Sciatic nerve (tissue), 2 donors: ENCODE measurements around the gene ANKRD22. TPM values are rescaled to one million over a fixed set of nuclear protein-coding genes. Genes with fewer than 3 reads are reported as not detected.
A peak's percentile ranks its signal among the peaks of the same experiment; 100 is the strongest.

ENCODE experiments used
- ATAC-seq: fragments of 200-7000 bp; cut with Tn5 transposase; one replicate; pipeline ENCODE4 v1.9.1; 2020; ENCODE audit warnings: mild to moderate bottlenecking, moderate library complexity
- DNase-seq: peaks from one replicate; pipeline ENCODE4 v3.0.0-alpha.2; 2020; ENCODE audit warnings: low spot score
- intact Hi-C: fragments of 100-400 bp; cut with DNase I; formaldehyde crosslinking; loops from one replicate; pipeline ENCODE4 v1.14.2; 2022
- total RNA-seq: library from RNA; stranded (reverse); fragmentation: NEBNext Ultra II Directional; extraction: Animal tissue kit (Norgen Biotek cat#: 25700); gene quantifications from one replicate; pipeline ENCODE4 v1.2.1, GENCODE V29; 2021
- donor health status: DM: no; HTN: no; CAD: no.
- donor health status: DM: no; HTN: no; CAD: no.

Gene ANKRD22
- total RNA-seq, 1 donor from 2014 or later = not detected

GRCh38 chr10:88810196-88810961 is 41.3 kb downstream of the ANKRD22 start:
- DNase-seq (no peak), ATAC-seq (peak; percentile 60)
- intact Hi-C loops = no loop called here

DNA sequence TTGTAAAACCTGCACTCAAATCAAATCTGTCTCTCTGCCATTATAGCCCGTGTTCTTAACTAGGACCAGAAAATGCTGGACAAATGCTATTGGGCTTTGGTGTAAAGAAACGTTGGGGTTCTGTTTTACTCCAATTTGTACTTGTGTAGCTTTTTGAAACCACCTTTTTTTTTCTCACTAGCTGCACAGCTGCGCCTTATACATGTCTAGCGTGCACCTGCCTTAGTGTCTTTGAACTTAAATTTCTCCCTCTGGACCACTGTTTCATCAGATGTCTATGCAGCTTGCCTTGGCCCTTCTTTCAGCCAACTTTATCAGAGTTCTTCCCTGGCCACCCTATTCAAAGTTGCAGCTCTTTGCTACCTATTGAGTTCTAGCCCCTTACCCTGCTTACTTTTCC is 42.0 kb downstream of the ANKRD22 start:
- ATAC-seq (no peak), DNase-seq (no peak)
- intact Hi-C loops = no loop called here

DNA sequence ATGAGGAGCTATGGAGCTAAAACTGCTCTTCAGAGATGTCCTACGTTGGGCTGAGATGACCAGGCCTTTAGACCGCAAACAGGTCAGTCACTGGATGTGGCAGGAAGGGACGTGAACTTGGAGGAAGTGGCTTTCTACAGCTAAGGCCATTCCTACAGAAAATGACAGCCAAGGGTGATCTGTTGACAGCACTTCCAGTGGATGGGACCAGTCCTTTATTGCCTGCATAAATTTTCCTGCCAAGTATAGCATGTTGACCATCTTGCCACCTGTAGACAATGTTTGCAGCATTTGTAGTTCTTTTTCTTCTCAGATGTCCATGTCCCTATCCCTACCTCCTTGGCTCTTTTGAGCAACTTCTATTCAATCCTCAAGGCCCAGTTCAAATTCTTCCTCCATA is 45.7 kb downstream of the ANKRD22 start:
- intact Hi-C loops = no loop called here
- DNase-seq = no peak
- ATAC-seq = no peak

DNA sequence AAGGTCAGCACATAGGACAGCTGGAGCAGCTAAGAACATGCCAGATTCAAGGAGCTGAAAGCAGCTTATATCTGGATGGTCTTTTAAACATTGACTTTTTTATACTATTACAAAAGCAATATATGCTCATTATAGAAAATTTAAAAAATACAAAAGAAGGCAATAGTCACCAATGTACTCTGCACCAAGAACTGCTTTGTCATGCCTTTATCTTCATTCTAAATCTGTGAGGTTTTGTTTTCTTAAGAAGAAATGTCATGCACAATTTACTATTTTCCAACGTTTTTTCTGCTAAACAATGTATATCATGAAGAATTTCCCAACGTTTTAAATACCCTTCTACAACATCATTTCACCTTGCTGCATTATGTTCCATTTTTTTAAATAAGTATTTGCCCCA is 46.3 kb downstream of the ANKRD22 start:
- ATAC-seq = no peak
- intact Hi-C loops = no loop called here
- no peak for DNase-seq

GRCh38 chr10:88804083-88804812 is 47.4 kb downstream of the ANKRD22 start:
- no peak for DNase-seq
- intact Hi-C loops = no loop called here
- no peak for ATAC-seq

DNA sequence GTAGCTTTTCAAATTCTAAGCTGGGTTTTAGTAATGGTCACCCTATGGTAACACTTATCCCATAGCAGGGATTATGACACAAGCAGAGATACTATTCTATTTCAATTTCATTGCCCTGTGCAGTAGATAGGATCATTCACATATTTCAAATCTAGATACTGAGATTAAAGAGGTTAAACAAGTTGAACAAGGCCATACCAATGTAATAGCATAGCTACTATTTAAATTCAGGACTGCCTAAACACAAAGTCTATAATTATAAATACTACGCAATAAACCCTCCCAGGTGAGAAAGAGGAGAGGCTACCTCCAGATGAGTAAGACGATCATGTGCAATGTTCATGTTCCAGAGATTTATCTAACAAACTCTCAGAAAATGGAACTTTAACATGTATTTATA is 48.0 kb downstream of the ANKRD22 start:
- intact Hi-C loops = no loop called here
- no peak for ATAC-seq
- no peak for DNase-seq

GRCh38 chr10:88802523-88803285 is 48.9 kb downstream of the ANKRD22 start, which contains the start of gene LIPM:
Gene LIPM (plus strand): TSS chr10:88802730. CDS start chr10:88802897, 167 bp downstream.
- no peak for ATAC-seq
- intact Hi-C loops = no loop called here
- DNase-seq = no peak

- no peak for DNase-seq
- intact Hi-C loops = no loop called here
- no peak for ATAC-seq
Observed at GRCh38 chr10:88800152-88801125, 51.2 kb downstream of the ANKRD22 start.

GRCh38 chr10:88794731-88795130 is 56.9 kb downstream of the ANKRD22 start:
- DNase-seq (no peak), ATAC-seq (no peak)
- intact Hi-C loops = no loop called here

- intact Hi-C loops = no loop called here
- ATAC-seq (no peak), DNase-seq (no peak)
Observed at GRCh38 chr10:88793712-88794299, 57.8 kb downstream of the ANKRD22 start.

DNA sequence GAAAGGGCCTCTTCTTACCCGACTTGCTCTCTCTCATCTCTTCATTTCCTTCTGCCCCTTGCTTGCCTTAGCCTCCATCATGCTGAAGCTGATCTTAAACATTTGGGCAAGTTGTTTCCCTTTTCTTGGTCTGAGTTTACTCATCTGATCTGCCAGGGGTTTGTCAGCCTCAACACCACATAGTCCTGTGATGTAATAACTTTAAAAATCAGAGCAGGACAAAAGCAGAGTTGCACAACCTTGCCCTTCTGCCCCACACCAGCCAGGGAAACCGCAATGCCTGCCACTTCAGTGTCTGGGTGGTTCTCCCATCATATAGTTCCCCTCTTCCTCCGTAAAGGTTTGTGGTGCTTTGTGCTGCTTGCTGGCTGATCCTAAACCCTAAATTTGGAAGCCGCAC is 59.0 kb downstream of the ANKRD22 start:
- peak; percentile 80 for ATAC-seq
- intact Hi-C loops = no loop called here
- no peak for DNase-seq

GRCh38 chr10:88791924-88792323 is 59.7 kb downstream of the ANKRD22 start:
- no peak for ATAC-seq
- intact Hi-C loops = no loop called here
- no peak for DNase-seq

- ATAC-seq = no peak
- intact Hi-C loops = no loop called here
- no peak for DNase-seq
Observed at GRCh38 chr10:88788924-88789323, 62.7 kb downstream of the ANKRD22 start.

DNA sequence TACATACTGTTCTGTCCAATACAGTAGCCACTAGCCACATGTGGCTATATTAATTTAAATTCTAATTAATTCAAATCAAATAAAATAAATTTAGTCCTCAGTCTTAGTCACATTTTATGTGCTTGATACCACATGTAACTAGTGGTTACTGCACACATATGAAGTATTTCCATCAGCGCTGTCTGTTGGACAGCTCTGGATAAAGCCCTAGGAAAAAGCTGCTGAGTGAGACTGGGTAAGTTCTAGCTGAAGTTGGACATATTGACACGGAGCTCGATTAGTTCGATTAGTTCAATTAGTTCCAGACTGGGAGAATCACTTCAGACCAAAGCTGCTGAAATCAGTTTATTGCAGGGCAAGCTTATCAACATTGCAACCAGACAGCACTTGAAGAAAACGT is 64.2 kb downstream of the ANKRD22 start:
- intact Hi-C loops = no loop called here
- DNase-seq (no peak), ATAC-seq (no peak)

DNA sequence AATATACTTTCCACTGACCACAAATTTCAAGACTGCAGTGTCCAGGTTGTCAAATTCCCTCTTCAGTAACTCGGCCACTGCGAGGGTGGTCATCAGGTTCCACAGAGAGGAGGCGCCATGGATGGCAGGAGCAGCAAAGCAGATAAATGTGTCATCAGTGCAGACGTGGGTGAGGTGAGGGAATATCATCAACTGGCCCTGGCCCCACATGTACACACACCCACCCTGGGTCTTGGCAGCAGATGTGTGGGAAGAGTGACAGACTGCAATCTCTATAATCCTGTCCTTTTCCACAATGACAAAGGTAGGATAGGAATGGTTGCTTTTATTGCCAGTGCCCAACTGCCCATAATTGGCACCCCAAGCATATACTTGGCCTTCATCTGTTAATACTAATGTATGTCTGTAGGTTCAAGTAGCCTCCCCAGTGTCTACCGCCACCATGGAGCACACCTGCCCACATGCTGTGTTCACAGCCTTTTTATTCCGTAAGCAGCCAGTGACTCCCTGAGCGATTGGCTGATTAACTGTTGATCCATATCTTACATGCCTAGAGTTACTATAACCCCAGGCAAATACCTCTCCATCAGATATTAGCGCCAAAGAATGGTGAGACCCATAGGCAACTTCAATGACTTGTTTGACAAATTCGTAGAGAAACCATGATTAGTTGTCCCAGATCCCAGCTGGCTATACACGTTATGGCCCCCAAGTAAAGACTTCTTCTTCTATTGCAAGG is 65.4 kb downstream of the ANKRD22 start:
- intact Hi-C loops = no loop called here
- ATAC-seq (no peak), DNase-seq (no peak)

DNA sequence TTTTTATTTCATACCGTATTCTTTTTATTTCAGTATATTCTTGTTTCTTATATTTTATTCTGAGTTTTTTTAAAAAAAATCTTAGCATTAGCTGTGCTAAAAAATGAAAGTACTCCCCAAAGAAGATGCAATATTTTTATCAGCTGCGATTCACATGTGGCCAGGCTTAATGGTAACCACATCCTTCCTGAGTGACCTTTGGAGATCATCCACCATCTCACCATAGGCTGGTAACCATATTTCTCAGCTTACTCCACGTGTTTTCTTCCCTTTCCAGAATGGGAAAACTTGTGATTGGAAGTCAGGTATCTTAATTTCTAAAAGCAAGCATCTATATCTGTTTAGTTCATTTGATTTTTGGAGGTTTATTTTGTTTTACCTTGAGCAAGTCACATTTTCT is 67.9 kb downstream of the ANKRD22 start:
- ATAC-seq (no peak), DNase-seq (no peak)
- intact Hi-C loops = no loop called here

- DNase-seq = no peak
- intact Hi-C loops = no loop called here
- ATAC-seq = no peak
Observed at GRCh38 chr10:88782222-88782621, 69.4 kb downstream of the ANKRD22 start.

- DNase-seq = no peak
- intact Hi-C loops = no loop called here
- no peak for ATAC-seq
Observed at GRCh38 chr10:88781206-88781605, 70.4 kb downstream of the ANKRD22 start.
